ENCODE results near the gene GNAT1.

- TF ChIP-seq CTCF (IDR thresholded peaks at IDR 0.05; ENCODE audit: insufficient read depth, low read length, poor library complexity, severe bottlenecking) (no peak), EZH2phosphoT487 (conservative IDR thresholded peaks at IDR 0.05; ENCODE audit: low read length) (no peak)
These were observed 23.0 kb upstream of the GNAT1 start for GRCh38 chr3:50168388-50168787.

All from SU-DHL-6 (cell line).